CD4-positive, alpha-beta T cell treated with Interleukin-17A for 1 hour (primary cell): Measurements from ENCODE around the gene MARS1.
"Not testable (repeated sequence)": the region's sequence is repeated elsewhere in the genome, so short reads cannot be mapped to it uniquely, and the experiment has no call there.

Experiments
- DNase-seq: peaks from one replicate; pipeline ENCODE4 v3.0.0-alpha.2; 2020

MARS1 gene

GRCh38 chr12:57474430-57474829 is 13.4 kb upstream of the MARS1 start:
- DNase-seq: no peak

GRCh38 chr12:57474862-57475261 is 13.0 kb upstream of the MARS1 start:
- no peak for DNase-seq

- DNase-seq: no peak
Observed at GRCh38 chr12:57475271-57476161, 12.4 kb upstream of the MARS1 start.

- peak; percentile 83 for DNase-seq
Observed at GRCh38 chr12:57476162-57476992, 11.5 kb upstream of the MARS1 start.

- peak; percentile 50 for DNase-seq
Observed at GRCh38 chr12:57476993-57477709, 10.7 kb upstream of the MARS1 start.

GRCh38 chr12:57477710-57478681 is 9.9 kb upstream of the MARS1 start:
- DNase-seq: peak; percentile 82

GRCh38 chr12:57479043-57479375 is 8.9 kb upstream of the MARS1 start:
- no peak for DNase-seq

GRCh38 chr12:57479376-57480115 is 8.3 kb upstream of the MARS1 start, which contains the start of gene ARHGAP9:
Gene ARHGAP9 (minus strand): TSS chr12:57479866. CDS start chr12:57479406, 460 bp downstream.
- DNase-seq: peak; percentile 89

GRCh38 chr12:57481671-57482070 is 6.2 kb upstream of the MARS1 start:
- DNase-seq: no peak

- no peak for DNase-seq
Observed at GRCh38 chr12:57483466-57483865, 4.4 kb upstream of the MARS1 start.

GRCh38 chr12:57485695-57486094 is 2.2 kb upstream of the MARS1 start:
- no peak for DNase-seq

- no peak for DNase-seq
Observed at GRCh38 chr12:57487055-57487596, 742 bp upstream of the MARS1 start.

- DNase-seq: no peak
Observed at GRCh38 chr12:57488402-57489156, 711 bp downstream of the MARS1 start.

- DNase-seq: no peak
Observed at GRCh38 chr12:57489157-57489641, 1.3 kb downstream of the MARS1 start.

GRCh38 chr12:57490126-57490525 is 2.3 kb downstream of the MARS1 start:
- no peak for DNase-seq

- DNase-seq: no peak
Observed at GRCh38 chr12:57491393-57492280, 3.8 kb downstream of the MARS1 start.

GRCh38 chr12:57495051-57495701 is 7.3 kb downstream of the MARS1 start:
- not testable (repeated sequence) for DNase-seq

GRCh38 chr12:57496822-57497221 is 9.0 kb downstream of the MARS1 start:
- no peak for DNase-seq
